Measurements from ENCODE around the gene MTPN. TPM values are rescaled to one million over a fixed set of nuclear protein-coding genes. Genes with fewer than 3 reads are reported as not detected.
A peak's percentile ranks its signal among the peaks of the same experiment; 100 is the strongest.

MTPN gene
- total RNA-seq (2014; rRNA removed; shearing (Covaris generic)), result 154 and 217 TPM in 2 replicates

GRCh38 chr7:135977007-135977741, at the start of gene MTPN:
TSS of gene MTPN (minus strand) at chr7:135977359. CDS start at chr7:135977100, 259 bp downstream.
- peak; percentile 99 for DNase-seq (ENCODE audit: low read depth)

- no peak for DNase-seq (ENCODE audit: low read depth)
These were observed 49.0 kb upstream of the MTPN start for GRCh38 chr7:136026209-136026608.

GRCh38 chr7:136023134-136023869, 46.1 kb upstream of the MTPN start:
- no peak for DNase-seq (ENCODE audit: low read depth)

- no peak for DNase-seq (ENCODE audit: low read depth)
These were observed 43.4 kb upstream of the MTPN start for GRCh38 chr7:136020556-136020955.

GRCh38 chr7:136018104-136018503, 40.9 kb upstream of the MTPN start:
- peak; percentile 38 for DNase-seq (ENCODE audit: low read depth)

- no peak for DNase-seq (ENCODE audit: low read depth)
These were observed 39.7 kb upstream of the MTPN start for GRCh38 chr7:136016649-136017395.

GRCh38 chr7:136015638-136016037, 38.5 kb upstream of the MTPN start:
- DNase-seq (ENCODE audit: low read depth), result no peak

- no peak for DNase-seq (ENCODE audit: low read depth)
These were observed 37.5 kb upstream of the MTPN start for GRCh38 chr7:136014659-136015058.

GRCh38 chr7:136012238-136012637, 35.1 kb upstream of the MTPN start:
- no peak for DNase-seq (ENCODE audit: low read depth)

- peak; percentile 58 for DNase-seq (ENCODE audit: low read depth)
These were observed 32.4 kb upstream of the MTPN start for GRCh38 chr7:136009488-136010079.

- DNase-seq (ENCODE audit: low read depth), result no peak
These were observed 29.0 kb upstream of the MTPN start for GRCh38 chr7:136006208-136006607.

- no peak for DNase-seq (ENCODE audit: low read depth)
These were observed 26.9 kb upstream of the MTPN start for GRCh38 chr7:136004083-136004482.

- DNase-seq (ENCODE audit: low read depth), result no peak
These were observed 25.6 kb upstream of the MTPN start for GRCh38 chr7:136002802-136003201.

GRCh38 chr7:136000288-136000913, 23.2 kb upstream of the MTPN start:
- no peak for DNase-seq (ENCODE audit: low read depth)

GRCh38 chr7:135998081-135998480, 20.9 kb upstream of the MTPN start:
- DNase-seq (ENCODE audit: low read depth), result no peak

- DNase-seq (ENCODE audit: low read depth), result no peak
These were observed 18.6 kb upstream of the MTPN start for GRCh38 chr7:135995748-135996147.

- DNase-seq (ENCODE audit: low read depth), result peak; percentile 58
These were observed 17.5 kb upstream of the MTPN start for GRCh38 chr7:135994466-135995205.

GRCh38 chr7:135993950-135994349, 16.8 kb upstream of the MTPN start:
- no peak for DNase-seq (ENCODE audit: low read depth)

- no peak for DNase-seq (ENCODE audit: low read depth)
These were observed 14.7 kb upstream of the MTPN start for GRCh38 chr7:135991906-135992305.

- DNase-seq (ENCODE audit: low read depth), result no peak
These were observed 14.2 kb upstream of the MTPN start for GRCh38 chr7:135991322-135991721.

- no peak for DNase-seq (ENCODE audit: low read depth)
These were observed 13.1 kb upstream of the MTPN start for GRCh38 chr7:135990258-135990657.

All from M059J (cell line).